Kidney (tissue), 14 donors: ENCODE data around the gene CMC4. TPM values are rescaled to one million over a fixed set of nuclear protein-coding genes. Genes with fewer than 3 reads are reported as not detected.

Experiments
- DNase-seq, 5 donors: peaks; one replicate each; pipeline ENCODE4 v3.0.0-alpha.2; 2013 to 2020
- FAIRE-seq: peaks from 2 replicates; lab custom pipeline; 2012; peaks lifted over from hg19 to GRCh38; lab: Jason Lieb, UNC
- H3K27ac ChIP-seq, 2 donors: one replicate each; pipeline ENCODE4 v1.7.0; 2013; ENCODE audit warnings: low read depth in 2 of 2, low read length in 2 of 2, inconsistent platforms in 1 of 2
- H3K27me3 ChIP-seq: one replicate; pipeline ENCODE4 v1.7.1; 2013; ENCODE audit warnings: low read length, inconsistent platforms; ENCODE audit not compliant: control insufficient read depth, insufficient read depth
- H3K36me3 ChIP-seq, 3 donors: one replicate each; pipeline versions ENCODE4 v1.7.0 to v1.7.1; 2013; ENCODE audit warnings: low read length in 3 of 3, control low read depth in 1 of 3, inconsistent platforms in 1 of 3; ENCODE audit not compliant: insufficient read depth in 3 of 3, control insufficient read depth in 2 of 3
- H3K4me1 ChIP-seq, 3 donors: one replicate each; pipeline versions ENCODE4 v1.7.0 to v1.7.1; 2013; ENCODE audit warnings: low read length in 3 of 3, inconsistent platforms in 1 of 3, low read depth in 1 of 3; ENCODE audit not compliant: control insufficient read depth in 2 of 3, insufficient read depth in 2 of 3
- H3K4me3 ChIP-seq, 3 donors: one replicate each; pipeline versions ENCODE4 v1.7.0 to v1.8.1; 2013; ENCODE audit warnings: low read length in 3 of 3, control low read depth in 1 of 3, inconsistent platforms in 1 of 3
- H3K9ac ChIP-seq, 3 donors: one replicate each; pipeline versions ENCODE4 v1.7.0 to v1.7.1; 2013; ENCODE audit warnings: low read length in 3 of 3, control low read depth in 1 of 3, inconsistent platforms in 1 of 3
- H3K9me3 ChIP-seq, 3 donors: one replicate each; pipeline versions ENCODE4 v1.7.0 to v1.7.1; 2013; ENCODE audit warnings: low read length in 3 of 3, control low read depth in 1 of 3, inconsistent platforms in 1 of 3; ENCODE audit not compliant: control insufficient read depth in 2 of 3, insufficient read depth in 1 of 3
- CTCF ChIP-seq: IDR thresholded peaks from 3 replicates; pipeline ENCODE4 v1.5.1; 2012; ENCODE audit warnings: mild to moderate bottlenecking, moderate library complexity, borderline replicate concordance; ENCODE audit not compliant: insufficient read depth; ENCODE audit errors: extremely low read depth
- intact Hi-C: fragments of 100-400 bp; cut with DNase I; formaldehyde crosslinking; loops from one replicate; pipeline ENCODE4 v1.11.1; 2022
- polyA plus RNA-seq: library from polyadenylated mRNA; stranded (reverse); fragments of 350-450 nt; fragmentation: Illumina TruSeq; extraction: RNeasy Lipid Tissue Mini Kit (QIAGEN cat#74804); gene quantifications from one replicate; pipeline ENCODE4 v1.2.3, GENCODE V29; 2014; ENCODE audit warnings: low read depth, low replicate concordance; ENCODE audit not compliant: insufficient read depth
- total RNA-seq: library from RNA; stranded (reverse); fragmentation: NEBNext Ultra II Directional; extraction: Animal tissue kit (Norgen Biotek cat#: 25700); gene quantifications from one replicate; pipeline ENCODE4 v1.2.1, GENCODE V29; 2021
- donor health status: control.
- donor health status: control.
- donor health status: control.
- donor health status: control.
- donor health status: control.
- donor health status: DM: yes; HTN: yes; CAD: no.
- donor health status: Normal renal cell carcinoma (clear cell type).

CMC4 gene
- total and polyA plus RNA-seq, 2 donors from 2014 or later: 6.6 to 26.2 TPM

- Histone ChIP-seq H3K27me3 (no peaks in the 10 kb centered on the region), H3K36me3 (peaks cover 0 to 5% (median 0%) of the 10 kb centered on the region in 3 donors), H3K9me3 (no peaks in the 10 kb centered on the region), H3K27ac (no peak overlapping the region), H3K4me1 (peaks cover 0 to 2% (median 0%) of the 10 kb centered on the region in 3 donors), H3K4me3 (no peak overlapping the region), H3K9ac (peak overlapping the region in 1 of 3 donors; percentile 12)
- DNase-seq (no peak), FAIRE-seq (no peak)
- intact Hi-C loops: no loop called here
- TF ChIP-seq CTCF: no peak
Observed at GRCh38 chrX:155028877-155029291, 42.1 kb downstream of the CMC4 start.

- Histone ChIP-seq H3K27ac (peak overlapping the region; percentile 94), H3K9me3 (no peaks in the 10 kb centered on the region), H3K36me3 (no peaks in the 10 kb centered on the region), H3K9ac (peak overlapping the region in 2 of 3 donors; percentile 24 to 96), H3K4me3 (peak overlapping the region in 2 of 3 donors; percentile 92 to 98), H3K27me3 (no peaks in the 10 kb centered on the region), H3K4me1 (peaks cover 0 to 2% (median 0%) of the 10 kb centered on the region in 3 donors)
- intact Hi-C loops: no loop called here
- FAIRE-seq (no peak), DNase-seq (no peak)
- TF ChIP-seq CTCF: no peak
Observed at GRCh38 chrX:155028129-155028528, 42.8 kb downstream of the CMC4 start.

GRCh38 chrX:155027509-155028066 lies 43.3 kb downstream of the CMC4 start:
- Histone ChIP-seq H3K9ac (peak overlapping the region; percentile 86 to 96 (median 95)), H3K4me3 (peak overlapping the region; percentile 92 to 98 (median 94)), H3K27me3 (no peaks in the 10 kb centered on the region), H3K27ac (peak overlapping the region; percentile 94), H3K4me1 (peaks cover 0 to 2% (median 0%) of the 10 kb centered on the region in 3 donors), H3K36me3 (no peaks in the 10 kb centered on the region), H3K9me3 (no peaks in the 10 kb centered on the region)
- intact Hi-C loops: no loop called here
- DNase-seq (peak in 2 of 5 donors; percentile 43 to 62), FAIRE-seq (peak; percentile 15)
- TF ChIP-seq CTCF: no peak
